ENCODE measurements around the gene TRIM6.

DNA sequence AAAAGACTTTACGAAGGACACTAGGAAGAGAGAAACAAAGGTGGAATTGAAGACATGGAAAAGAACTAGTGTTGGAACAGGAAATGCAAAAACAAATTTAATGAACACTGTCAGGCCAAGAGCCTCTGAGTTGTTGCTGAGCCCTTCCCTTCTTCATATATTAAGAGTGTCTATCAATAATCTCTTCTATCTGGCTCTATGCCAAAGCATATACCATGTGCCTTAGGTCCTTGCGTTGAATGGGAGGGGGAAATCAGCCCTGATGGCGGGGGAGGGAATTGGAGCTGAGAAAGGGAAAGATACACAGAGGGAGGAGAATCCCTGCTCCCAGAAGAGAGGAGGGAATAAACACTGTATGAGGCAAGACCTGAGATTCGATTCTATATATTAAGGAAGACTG lies 21.3 kb upstream of the TRIM6 start:
- no peak for TF ChIP-seq POLR2A (IDR thresholded peaks at IDR 0.05)
- TF ChIP-seq, protein P1, sequence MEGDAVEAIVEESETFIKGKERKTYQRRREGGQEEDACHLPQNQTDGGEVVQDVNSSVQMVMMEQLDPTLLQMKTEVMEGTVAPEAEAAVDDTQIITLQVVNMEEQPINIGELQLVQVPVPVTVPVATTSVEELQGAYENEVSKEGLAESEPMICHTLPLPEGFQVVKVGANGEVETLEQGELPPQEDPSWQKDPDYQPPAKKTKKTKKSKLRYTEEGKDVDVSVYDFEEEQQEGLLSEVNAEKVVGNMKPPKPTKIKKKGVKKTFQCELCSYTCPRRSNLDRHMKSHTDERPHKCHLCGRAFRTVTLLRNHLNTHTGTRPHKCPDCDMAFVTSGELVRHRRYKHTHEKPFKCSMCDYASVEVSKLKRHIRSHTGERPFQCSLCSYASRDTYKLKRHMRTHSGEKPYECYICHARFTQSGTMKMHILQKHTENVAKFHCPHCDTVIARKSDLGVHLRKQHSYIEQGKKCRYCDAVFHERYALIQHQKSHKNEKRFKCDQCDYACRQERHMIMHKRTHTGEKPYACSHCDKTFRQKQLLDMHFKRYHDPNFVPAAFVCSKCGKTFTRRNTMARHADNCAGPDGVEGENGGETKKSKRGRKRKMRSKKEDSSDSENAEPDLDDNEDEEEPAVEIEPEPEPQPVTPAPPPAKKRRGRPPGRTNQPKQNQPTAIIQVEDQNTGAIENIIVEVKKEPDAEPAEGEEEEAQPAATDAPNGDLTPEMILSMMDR (IDR thresholded peaks at IDR 0.05 in 4 of 5, conservative IDR thresholded peaks at IDR 0.05 in 1 of 5): no peak

Measured in gastrocnemius medialis (tissue), 4 donors.